ENCODE measurements around the gene CEACAM18. TPM values are rescaled to one million over a fixed set of nuclear protein-coding genes. Genes with fewer than 3 reads are reported as not detected.

The CEACAM18 gene
- total and polyA plus RNA-seq, 2 of the 4 experiments (the other 2 are of a cell fraction) = not detected

DNA sequence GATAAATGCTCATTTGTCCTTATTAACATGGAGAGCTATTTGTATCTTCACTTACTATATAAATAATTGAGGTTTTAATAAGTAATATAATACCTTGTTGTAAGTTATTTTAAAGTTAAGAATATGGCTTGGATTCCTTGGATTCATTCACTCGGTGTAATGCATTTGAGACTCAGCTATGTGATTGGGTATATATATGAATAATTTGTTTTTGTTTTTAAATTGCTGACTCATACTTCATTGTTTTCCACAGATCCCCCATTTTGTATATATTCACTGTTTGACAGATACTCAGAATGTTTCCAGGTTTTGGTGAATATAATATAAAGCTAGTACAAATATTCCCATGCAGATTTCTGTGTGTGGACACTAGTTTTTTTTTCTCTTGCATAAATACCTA is 6.8 kb upstream of the CEACAM18 start:
- Histone ChIP-seq H3K9me1 (ENCODE audit: insufficient read depth, low read length) (no peaks in the 10 kb centered on the region), H2AK9ac (replicated peaks; ENCODE audit: low read depth, low read length, poor library complexity) (no peak overlapping the region), H3K4ac (ENCODE audit: low read depth, low read length) (no peak overlapping the region), H3K56ac (ENCODE audit: extremely low read depth, insufficient read depth, low read length) (no peak overlapping the region), H2AFZ (replicated peaks; ENCODE audit: low read length, poor library complexity) (no peak overlapping the region), H3K9me3 (ENCODE audit: control insufficient read depth, insufficient read depth, low read length) (no peaks in the 10 kb centered on the region), H4K20me1 (ENCODE audit: insufficient read depth, low read length) (no peaks in the 10 kb centered on the region), H2AK5ac (ENCODE audit: low read depth, low read length) (no peak overlapping the region), H3K4me2 (ENCODE audit: low read depth, low read length) (no peak overlapping the region), H3K4me3 (ENCODE audit: insufficient read depth, low read depth, low read length) (no peak overlapping the region), H3K27ac (ENCODE audit: insufficient read depth, low read length) (no peak overlapping the region), H4K91ac (ENCODE audit: insufficient read depth, low read depth, low read length) (no peak overlapping the region), H2BK120ac (ENCODE audit: low read depth, low read length) (no peak overlapping the region), H4K8ac (ENCODE audit: low read depth in 2 of 2, low read length in 2 of 2) (no peak overlapping the region), H3K36me3 (ENCODE audit: control insufficient read depth, insufficient read depth, low read length) (no peaks in the 10 kb centered on the region), H3K14ac (replicated peaks; ENCODE audit: low read depth, low read length) (no peak overlapping the region), H3K79me1 (ENCODE audit: low read depth in 1 of 2, low read length in 2 of 2) (no peaks in the 10 kb centered on the region), H2BK5ac (ENCODE audit: low read depth, low read length, poor library complexity, severe bottlenecking) (no peak overlapping the region), H3K18ac (ENCODE audit: low read depth, low read length) (no peak overlapping the region), H3K9ac (ENCODE audit: low read depth, low read length) (no peak overlapping the region), H3K27me3 (ENCODE audit: control insufficient read depth, insufficient read depth, low read length) (no peaks in the 10 kb centered on the region), H2BK20ac (ENCODE audit: low read depth, low read length) (no peak overlapping the region), H3K23ac (ENCODE audit: low read depth, low read length) (no peak overlapping the region), H4K5ac (ENCODE audit: low read depth, low read length) (no peak overlapping the region), H2BK15ac (ENCODE audit: low read depth, low read length) (no peak overlapping the region), H3K4me1 (ENCODE audit: control insufficient read depth, insufficient read depth, low read length) (no peaks in the 10 kb centered on the region)
- no CpG with 5 or more reads among the region's 1 CpG for WGBS, 2 experiments (ENCODE audit: extremely low coverage in 2 of 2, insufficient read length in 1 of 2)
- intact Hi-C loops (cut with micrococcal nuclease) (no loop called here), dilution Hi-C loops (cut with HindIII; ENCODE audit: low sequenced_read_pairs, unreplicated experiment) (no loop called here), in situ Hi-C loops (cut with MboI; ENCODE audit: low sequenced_read_pairs) (loop anchor here (5.0 kb wide), 1 partner anchor 186 kb away; no protein-coding TSS in a partner anchor)
- BruUV-seq (replicated peaks) = no TSS peak
- DNase-seq = no peak
- POLR2A ChIA-PET (ENCODE audit: unreplicated experiment) = no interaction called here
- ATAC-seq (ENCODE audit: low read depth) = no peak
- TF ChIP-seq RAD21 (IDR thresholded peaks at IDR 0.05; ENCODE audit: low read length) (no peak), SMC3 (IDR thresholded peaks at IDR 0.05; ENCODE audit: low read depth, low read length) (no peak), NFE2L2 (IDR thresholded peaks at IDR 0.05; ENCODE audit: low read depth, low read length) (peak; percentile 59; the same call in 1 of the 2 replicates), MAFK (IDR thresholded peaks at IDR 0.05; ENCODE audit: low read depth, low read length) (peak; percentile 63; the same call in 1 of the 2 replicates), MAZ (IDR thresholded peaks at IDR 0.05; ENCODE audit: borderline replicate concordance, low read depth, low read length) (no peak), CHD1 (IDR thresholded peaks at IDR 0.05; ENCODE audit: low read depth, low read length) (no peak), FOS (IDR thresholded peaks at IDR 0.05; ENCODE audit: low read depth, low read length) (no peak), CEBPB (IDR thresholded peaks at IDR 0.05; ENCODE audit: low read depth, low read length) (no peak)
- TF ChIP-seq, protein P1, sequence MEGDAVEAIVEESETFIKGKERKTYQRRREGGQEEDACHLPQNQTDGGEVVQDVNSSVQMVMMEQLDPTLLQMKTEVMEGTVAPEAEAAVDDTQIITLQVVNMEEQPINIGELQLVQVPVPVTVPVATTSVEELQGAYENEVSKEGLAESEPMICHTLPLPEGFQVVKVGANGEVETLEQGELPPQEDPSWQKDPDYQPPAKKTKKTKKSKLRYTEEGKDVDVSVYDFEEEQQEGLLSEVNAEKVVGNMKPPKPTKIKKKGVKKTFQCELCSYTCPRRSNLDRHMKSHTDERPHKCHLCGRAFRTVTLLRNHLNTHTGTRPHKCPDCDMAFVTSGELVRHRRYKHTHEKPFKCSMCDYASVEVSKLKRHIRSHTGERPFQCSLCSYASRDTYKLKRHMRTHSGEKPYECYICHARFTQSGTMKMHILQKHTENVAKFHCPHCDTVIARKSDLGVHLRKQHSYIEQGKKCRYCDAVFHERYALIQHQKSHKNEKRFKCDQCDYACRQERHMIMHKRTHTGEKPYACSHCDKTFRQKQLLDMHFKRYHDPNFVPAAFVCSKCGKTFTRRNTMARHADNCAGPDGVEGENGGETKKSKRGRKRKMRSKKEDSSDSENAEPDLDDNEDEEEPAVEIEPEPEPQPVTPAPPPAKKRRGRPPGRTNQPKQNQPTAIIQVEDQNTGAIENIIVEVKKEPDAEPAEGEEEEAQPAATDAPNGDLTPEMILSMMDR (conservative IDR thresholded peaks at IDR 0.05; ENCODE audit: low read depth, low read length) = no peak
- TF ChIP-seq, protein P2, sequence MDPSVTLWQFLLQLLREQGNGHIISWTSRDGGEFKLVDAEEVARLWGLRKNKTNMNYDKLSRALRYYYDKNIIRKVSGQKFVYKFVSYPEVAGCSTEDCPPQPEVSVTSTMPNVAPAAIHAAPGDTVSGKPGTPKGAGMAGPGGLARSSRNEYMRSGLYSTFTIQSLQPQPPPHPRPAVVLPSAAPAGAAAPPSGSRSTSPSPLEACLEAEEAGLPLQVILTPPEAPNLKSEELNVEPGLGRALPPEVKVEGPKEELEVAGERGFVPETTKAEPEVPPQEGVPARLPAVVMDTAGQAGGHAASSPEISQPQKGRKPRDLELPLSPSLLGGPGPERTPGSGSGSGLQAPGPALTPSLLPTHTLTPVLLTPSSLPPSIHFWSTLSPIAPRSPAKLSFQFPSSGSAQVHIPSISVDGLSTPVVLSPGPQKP (IDR thresholded peaks at IDR 0.05; ENCODE audit: borderline replicate concordance, low read depth, low read length) = no peak
- CTCF ChIA-PET = interaction anchor here (0.6 to 3.4 kb wide), 2 partner anchors 133 to 187 kb away, joined by 3 to 27 read pairs; no protein-coding TSS in a partner anchor

Data from IMR-90 (cell line).